Activated T-helper 2 cell treated with anti-CD3 and anti-CD28 coated beads, Interferon-gamma antibody, Interleukin-2, Interleukin-4, amounts not matched to agents 10 μg/mL and 5 μg/mL and 100 μg/mL, durations not matched to agents 14 hours and 24 hours and 36 hours (primary cell): ENCODE measurements around the gene SLFN13. TPM values are rescaled to one million over a fixed set of nuclear protein-coding genes. Genes with fewer than 3 reads are reported as not detected.

Experiments
- DNase-seq: peaks from one replicate; pipeline ENCODE4 v3.0.0; 2021; ENCODE audit warnings: low spot score
- H3K27ac Mint-ChIP-seq: one replicate; pipeline ENCODE4 v1.8.0; 2021; ENCODE audit warnings: mixed read lengths
- H3K27me3 Mint-ChIP-seq: one replicate; pipeline ENCODE4 v1.8.0; 2021; ENCODE audit warnings: low read depth, mixed read lengths
- H3K36me3 Mint-ChIP-seq: one replicate; pipeline ENCODE4 v1.8.0; 2021; ENCODE audit warnings: low read depth, mixed read lengths
- H3K4me1 Mint-ChIP-seq: one replicate; pipeline ENCODE4 v1.8.0; 2021; ENCODE audit warnings: low read depth, mixed read lengths
- H3K4me3 Mint-ChIP-seq: one replicate; pipeline ENCODE4 v1.8.0; 2021; ENCODE audit warnings: low read depth, mild to moderate bottlenecking, moderate library complexity, mixed read lengths
- H3K9me3 Mint-ChIP-seq: one replicate; pipeline ENCODE4 v1.8.0; 2021; ENCODE audit warnings: mixed read lengths
- intact Hi-C: fragments of 100-400 bp; cut with micrococcal nuclease; formaldehyde crosslinking; loops from one replicate; pipeline ENCODE4 v1.15.1; 2023
- total RNA-seq: library from RNA; stranded (reverse); gene quantifications from 2 replicates; pipeline ENCODE4 v1.2.3, GENCODE V29; 2022

The SLFN13 gene, protein sequence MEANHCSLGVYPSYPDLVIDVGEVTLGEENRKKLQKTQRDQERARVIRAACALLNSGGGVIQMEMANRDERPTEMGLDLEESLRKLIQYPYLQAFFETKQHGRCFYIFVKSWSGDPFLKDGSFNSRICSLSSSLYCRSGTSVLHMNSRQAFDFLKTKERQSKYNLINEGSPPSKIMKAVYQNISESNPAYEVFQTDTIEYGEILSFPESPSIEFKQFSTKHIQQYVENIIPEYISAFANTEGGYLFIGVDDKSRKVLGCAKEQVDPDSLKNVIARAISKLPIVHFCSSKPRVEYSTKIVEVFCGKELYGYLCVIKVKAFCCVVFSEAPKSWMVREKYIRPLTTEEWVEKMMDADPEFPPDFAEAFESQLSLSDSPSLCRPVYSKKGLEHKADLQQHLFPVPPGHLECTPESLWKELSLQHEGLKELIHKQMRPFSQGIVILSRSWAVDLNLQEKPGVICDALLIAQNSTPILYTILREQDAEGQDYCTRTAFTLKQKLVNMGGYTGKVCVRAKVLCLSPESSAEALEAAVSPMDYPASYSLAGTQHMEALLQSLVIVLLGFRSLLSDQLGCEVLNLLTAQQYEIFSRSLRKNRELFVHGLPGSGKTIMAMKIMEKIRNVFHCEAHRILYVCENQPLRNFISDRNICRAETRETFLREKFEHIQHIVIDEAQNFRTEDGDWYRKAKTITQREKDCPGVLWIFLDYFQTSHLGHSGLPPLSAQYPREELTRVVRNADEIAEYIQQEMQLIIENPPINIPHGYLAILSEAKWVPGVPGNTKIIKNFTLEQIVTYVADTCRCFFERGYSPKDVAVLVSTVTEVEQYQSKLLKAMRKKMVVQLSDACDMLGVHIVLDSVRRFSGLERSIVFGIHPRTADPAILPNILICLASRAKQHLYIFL
- total RNA-seq = 41.9 and 42.6 TPM in 2 replicates

DNA sequence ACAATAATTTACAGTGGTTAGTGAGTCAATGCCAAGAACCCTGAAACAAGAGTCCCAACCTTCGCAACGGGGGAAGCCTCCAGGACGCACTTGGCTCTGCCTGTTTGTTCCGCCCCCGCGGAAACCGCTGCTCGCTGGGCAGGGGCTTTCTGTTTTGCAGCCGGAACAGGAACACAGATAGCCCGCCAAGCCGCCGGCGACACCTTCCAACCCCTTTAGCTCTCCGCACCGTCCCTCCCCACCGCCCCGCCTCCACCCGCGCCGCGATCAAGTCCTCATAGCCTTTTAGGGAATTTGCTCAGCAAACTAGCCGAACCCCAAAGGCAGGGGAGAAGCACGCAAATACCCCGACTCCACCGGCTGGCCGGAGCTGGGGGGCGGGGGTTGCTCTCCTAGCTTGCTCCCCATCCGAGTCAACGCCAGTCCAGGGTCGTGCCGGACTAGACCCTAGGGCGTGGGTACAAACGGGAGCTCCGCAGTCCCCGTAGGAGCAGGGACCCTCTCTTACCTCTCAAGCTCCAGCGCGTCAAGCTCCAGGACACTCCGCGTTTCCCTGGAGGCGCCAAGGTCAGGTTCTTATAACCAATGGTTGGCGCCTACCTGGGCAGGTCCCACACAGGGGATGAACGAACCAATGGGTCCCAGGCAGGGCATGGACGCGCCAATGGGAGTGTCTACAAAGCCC is at the start of gene SLFN13:
TSS of gene SLFN13 (minus strand) at position 553 of the 685 bp plus-strand sequence. CDS start 3,086 bp downstream, outside the sequence.
- Mint-ChIP-seq H3K4me3 (peak within 1 kb of the TSS; percentile 65), H3K36me3 (peaks cover 66% of the 10 kb centered on the region), H3K27ac (peak within 1 kb of the TSS; percentile 79), H3K27me3 (no peaks in the 10 kb centered on the region), H3K9me3 (no peaks in the 10 kb centered on the region), H3K4me1 (peaks cover 16% of the 10 kb centered on the region)
- intact Hi-C loops = loop anchor here (1.0 to 10.0 kb wide), 8 partner anchors 16 to 236 kb away; partner anchors contain the start of genes AP2B1, SLFN11, SLFN12 and SLFN5
- peak; percentile 83 for DNase-seq

DNA sequence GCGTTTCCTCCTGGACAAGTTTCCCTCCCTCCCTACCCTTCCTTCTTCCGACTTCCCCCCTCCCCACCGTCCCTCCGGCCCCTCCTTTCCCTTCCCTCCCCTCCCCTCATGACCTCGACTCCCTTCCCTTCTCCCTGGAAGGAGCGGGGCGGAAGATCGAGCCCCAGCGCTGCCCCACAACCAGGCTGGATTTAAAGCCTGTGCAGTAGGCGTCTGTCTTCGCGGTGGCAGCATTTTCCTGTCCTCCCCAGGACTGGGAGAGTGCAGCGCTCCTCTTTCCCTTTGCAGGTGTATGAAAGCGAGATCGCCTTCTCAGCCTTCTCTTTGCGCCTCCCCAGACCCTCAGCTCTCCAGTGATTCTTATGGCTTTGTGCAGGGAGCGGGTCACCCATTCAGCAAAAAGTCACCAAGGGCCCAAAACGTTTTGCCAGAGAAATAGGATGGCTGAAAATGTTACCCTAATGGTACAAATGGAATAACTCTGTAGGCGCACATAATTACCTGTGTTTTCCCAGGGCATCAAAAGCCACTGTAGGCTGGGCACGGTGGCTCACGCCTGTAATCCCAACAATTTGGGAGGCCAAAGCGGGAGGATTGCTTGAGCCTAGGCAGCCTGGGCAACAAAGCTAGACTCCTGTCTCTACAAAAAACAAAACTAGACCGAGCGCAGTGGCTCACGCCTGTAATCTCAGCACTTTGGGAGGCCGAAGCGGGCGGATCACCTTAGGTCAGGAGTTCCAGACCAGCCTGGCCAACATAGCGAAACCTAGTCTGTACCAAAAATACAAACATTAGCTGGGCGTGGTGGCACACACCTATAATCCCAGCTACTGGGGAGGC is 48.1 kb upstream of the SLFN13 start:
- H3K36me3 Mint-ChIP-seq = peaks cover 71% of the 10 kb centered on the region
- no peaks in the 10 kb centered on the region for H3K9me3 Mint-ChIP-seq
- H3K4me3 Mint-ChIP-seq = no peak overlapping the region
- DNase-seq = no peak
- H3K27me3 Mint-ChIP-seq = no peaks in the 10 kb centered on the region
- peak overlapping the region; percentile 69 for H3K27ac Mint-ChIP-seq
- intact Hi-C loops = no loop called here
- peaks cover 47% of the 10 kb centered on the region for H3K4me1 Mint-ChIP-seq

DNA sequence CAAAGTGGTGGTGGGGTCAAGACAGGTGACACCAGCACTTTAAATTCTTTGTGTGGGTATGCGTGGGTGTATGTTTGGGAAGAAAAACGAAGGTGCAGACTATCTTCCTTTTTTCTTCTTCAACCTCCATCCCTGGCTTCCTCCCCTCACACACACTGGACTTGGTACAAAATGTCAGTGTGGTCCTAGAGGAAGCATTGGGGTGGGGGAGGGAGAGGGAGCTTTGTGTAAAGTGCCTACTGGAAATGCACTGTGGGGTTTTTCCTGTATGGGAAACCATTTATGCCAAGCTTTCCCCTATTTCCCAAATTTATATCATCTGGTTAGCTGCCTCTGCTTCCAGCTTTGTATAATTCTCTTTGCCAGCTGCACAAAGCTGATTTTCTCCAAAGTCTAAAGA is 44.5 kb upstream of the SLFN13 start:
- Mint-ChIP-seq H3K9me3 (no peaks in the 10 kb centered on the region), H3K36me3 (peaks cover 74% of the 10 kb centered on the region), H3K4me3 (no peak overlapping the region), H3K4me1 (peaks cover 46% of the 10 kb centered on the region), H3K27ac (no peak overlapping the region), H3K27me3 (no peaks in the 10 kb centered on the region)
- intact Hi-C loops = no loop called here
- no peak for DNase-seq

DNA sequence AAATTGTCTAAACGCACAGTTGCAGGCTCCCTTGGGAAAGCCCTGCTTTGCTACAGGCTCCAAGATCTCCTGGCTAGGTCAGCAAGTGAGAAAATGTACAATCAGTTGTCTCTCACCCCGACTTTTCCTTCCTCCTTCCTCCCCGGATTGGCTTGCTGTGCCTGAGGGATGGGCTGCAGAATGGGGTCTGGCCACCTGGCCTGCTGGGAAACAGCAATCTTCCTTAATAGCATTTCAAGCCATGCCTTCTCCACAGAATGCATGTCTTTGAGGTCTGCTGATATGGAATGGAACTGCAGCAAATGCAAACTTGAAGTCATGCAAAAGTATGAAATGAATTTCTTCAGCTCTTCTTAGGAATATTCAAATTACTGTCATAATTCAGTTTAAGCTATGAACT is 42.9 kb upstream of the SLFN13 start:
- Mint-ChIP-seq H3K27me3 (no peaks in the 10 kb centered on the region), H3K4me3 (no peak overlapping the region), H3K36me3 (peaks cover 73% of the 10 kb centered on the region), H3K9me3 (no peaks in the 10 kb centered on the region), H3K4me1 (peaks cover 48% of the 10 kb centered on the region), H3K27ac (no peak overlapping the region)
- DNase-seq = no peak
- intact Hi-C loops = no loop called here

DNA sequence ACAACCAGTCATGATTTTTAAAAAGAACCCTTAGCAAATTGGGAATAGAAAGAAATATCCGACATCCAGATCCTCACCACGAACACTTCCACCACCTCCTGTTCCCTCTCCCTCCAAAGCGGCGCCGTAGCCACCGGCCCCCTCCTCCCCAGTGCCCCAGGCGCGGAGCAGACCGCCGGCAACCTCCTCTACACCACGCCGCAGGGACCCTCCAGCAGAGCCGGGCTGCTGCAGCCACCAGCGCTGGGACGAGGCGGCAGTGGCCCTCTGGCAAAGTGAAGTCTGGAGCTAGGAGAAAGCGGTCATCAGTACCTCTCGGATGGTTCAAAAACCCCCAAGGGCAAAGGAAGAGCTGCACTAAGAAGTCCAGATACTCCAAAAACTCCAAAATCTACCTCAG is 41.4 kb upstream of the SLFN13 start:
- Mint-ChIP-seq H3K36me3 (peaks cover 84% of the 10 kb centered on the region), H3K4me1 (peaks cover 61% of the 10 kb centered on the region), H3K9me3 (peaks cover 2% of the 10 kb centered on the region), H3K4me3 (no peak overlapping the region), H3K27ac (no peak overlapping the region), H3K27me3 (no peaks in the 10 kb centered on the region)
- DNase-seq = no peak
- intact Hi-C loops = loop anchor here (5.0 to 10.0 kb wide), 3 partner anchors 32 to 275 kb away; partner anchors contain the start of gene SLFN12

- H3K9me3 Mint-ChIP-seq = peaks cover 5% of the 10 kb centered on the region
- peak overlapping the region; percentile 28 for H3K27ac Mint-ChIP-seq
- H3K4me1 Mint-ChIP-seq = peaks cover 61% of the 10 kb centered on the region
- intact Hi-C loops = loop anchor here (1.0 to 10.0 kb wide), 4 partner anchors 33 to 274 kb away; partner anchors contain the start of gene SLFN12
- no peak overlapping the region for H3K4me3 Mint-ChIP-seq
- no peak for DNase-seq
- peaks cover 90% of the 10 kb centered on the region for H3K36me3 Mint-ChIP-seq
- no peaks in the 10 kb centered on the region for H3K27me3 Mint-ChIP-seq
Observed at GRCh38 chr17:35488991-35489390, 40.4 kb upstream of the SLFN13 start.

- intact Hi-C loops = loop anchor here (1.0 to 10.0 kb wide), 7 partner anchors 35 to 272 kb away; partner anchors contain the start of genes SLFN11, SLFN12, SLFN12L and SLFN13
- Mint-ChIP-seq H3K36me3 (peaks cover 90% of the 10 kb centered on the region), H3K9me3 (peaks cover 5% of the 10 kb centered on the region), H3K27ac (peak overlapping the region; percentile 94), H3K4me1 (peaks cover 49% of the 10 kb centered on the region), H3K4me3 (peak overlapping the region; percentile 83), H3K27me3 (no peaks in the 10 kb centered on the region)
- DNase-seq = peak; percentile 65
Observed at GRCh38 chr17:35486920-35487732, 38.6 kb upstream of the SLFN13 start.

DNA sequence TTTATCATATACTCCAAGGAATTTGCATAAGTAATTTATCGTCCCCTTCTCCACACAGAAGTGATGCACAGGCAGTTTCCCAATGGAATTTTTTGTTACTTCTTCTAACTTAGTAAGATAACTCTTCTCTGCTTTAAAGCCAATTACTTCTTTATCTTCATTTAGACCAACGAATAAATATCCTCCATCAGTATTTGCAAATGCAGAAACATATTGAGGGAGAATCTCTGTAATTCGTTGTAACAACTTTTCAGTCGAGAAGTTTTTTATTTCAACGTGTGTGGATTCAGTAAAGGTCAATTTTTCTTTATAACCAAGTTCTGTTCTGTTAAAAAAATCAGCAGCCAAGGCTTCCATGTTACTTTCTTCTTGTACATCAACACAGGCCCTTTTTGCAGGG is 30.7 kb upstream of the SLFN13 start:
- Mint-ChIP-seq H3K4me3 (no peak overlapping the region), H3K9me3 (peaks cover 4% of the 10 kb centered on the region), H3K4me1 (peaks cover 24% of the 10 kb centered on the region), H3K27ac (no peak overlapping the region), H3K27me3 (no peaks in the 10 kb centered on the region), H3K36me3 (peaks cover 93% of the 10 kb centered on the region)
- intact Hi-C loops = no loop called here
- DNase-seq = no peak

DNA sequence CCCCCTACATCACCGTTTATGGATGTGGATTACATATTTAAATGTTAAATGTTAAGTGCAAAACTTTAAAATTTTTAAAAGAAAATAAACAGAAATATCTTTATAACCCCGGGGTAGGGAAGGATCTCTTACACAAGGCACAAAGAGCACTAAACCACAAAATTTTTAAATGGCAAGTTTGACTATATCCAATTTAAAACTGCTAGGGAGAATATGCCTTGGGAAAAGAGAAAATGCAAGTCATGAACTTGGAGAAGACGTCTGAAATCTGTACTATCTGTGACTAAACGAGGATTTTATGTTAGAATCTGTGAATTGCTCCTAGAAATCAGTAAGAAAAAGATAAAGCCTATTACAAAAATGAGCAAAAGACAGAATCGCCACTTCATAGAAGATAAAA is 28.7 kb upstream of the SLFN13 start:
- Mint-ChIP-seq H3K9me3 (peaks cover 18% of the 10 kb centered on the region), H3K4me1 (peaks cover 25% of the 10 kb centered on the region), H3K36me3 (peaks cover 93% of the 10 kb centered on the region), H3K27me3 (no peaks in the 10 kb centered on the region), H3K4me3 (no peak overlapping the region), H3K27ac (no peak overlapping the region)
- intact Hi-C loops = no loop called here
- DNase-seq = no peak

DNA sequence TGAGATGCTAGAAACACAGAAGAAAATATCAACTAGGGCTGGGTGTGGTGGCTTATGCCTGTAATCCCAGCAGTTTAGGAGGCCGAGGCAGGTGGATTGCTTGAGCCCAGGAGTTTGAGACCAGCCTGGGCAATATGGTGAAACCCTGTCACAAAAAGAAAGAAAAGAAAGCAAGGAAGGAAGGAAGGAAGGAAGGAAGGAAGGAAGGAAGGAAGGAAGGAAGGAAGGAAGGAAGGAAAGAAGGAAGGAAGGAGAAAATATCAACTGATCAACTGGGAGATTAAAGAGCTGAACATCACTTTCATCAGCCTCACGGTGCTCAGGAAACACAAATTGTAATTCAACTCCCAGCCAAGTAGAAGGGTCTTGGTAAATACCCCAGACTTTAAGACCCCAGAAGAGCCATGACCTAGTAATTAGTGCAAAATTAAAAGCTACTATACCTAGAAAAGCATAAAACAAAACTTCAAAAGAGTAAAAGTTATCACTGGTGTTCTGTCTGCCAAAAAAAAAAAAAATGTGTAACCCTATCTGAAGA is 27.8 kb upstream of the SLFN13 start:
- H3K36me3 Mint-ChIP-seq = peaks cover 91% of the 10 kb centered on the region
- H3K4me1 Mint-ChIP-seq = peaks cover 28% of the 10 kb centered on the region
- DNase-seq = no peak
- H3K4me3 Mint-ChIP-seq = no peak overlapping the region
- no peak overlapping the region for H3K27ac Mint-ChIP-seq
- peaks cover 23% of the 10 kb centered on the region for H3K9me3 Mint-ChIP-seq
- intact Hi-C loops = no loop called here
- no peaks in the 10 kb centered on the region for H3K27me3 Mint-ChIP-seq

GRCh38 chr17:35468475-35468874 is 19.9 kb upstream of the SLFN13 start:
- DNase-seq = no peak
- peaks cover 18% of the 10 kb centered on the region for H3K9me3 Mint-ChIP-seq
- H3K4me3 Mint-ChIP-seq = no peak overlapping the region
- no peak overlapping the region for H3K27ac Mint-ChIP-seq
- H3K27me3 Mint-ChIP-seq = no peaks in the 10 kb centered on the region
- peaks cover 25% of the 10 kb centered on the region for H3K4me1 Mint-ChIP-seq
- intact Hi-C loops = no loop called here
- H3K36me3 Mint-ChIP-seq = peaks cover 86% of the 10 kb centered on the region
